NCI-H2171 treated with DMSO at 0.1 percent for 48 hours (cell line): ENCODE results near the gene TMEM131.
"Not testable (repeated sequence)": the region's sequence is repeated elsewhere in the genome, so short reads cannot be mapped to it uniquely, and the experiment has no call there.

Source experiments
- DNase-seq: peaks from one replicate; lab custom pipeline; 2025; lab: John Stamatoyannopoulos, UW

Gene TMEM131

DNA sequence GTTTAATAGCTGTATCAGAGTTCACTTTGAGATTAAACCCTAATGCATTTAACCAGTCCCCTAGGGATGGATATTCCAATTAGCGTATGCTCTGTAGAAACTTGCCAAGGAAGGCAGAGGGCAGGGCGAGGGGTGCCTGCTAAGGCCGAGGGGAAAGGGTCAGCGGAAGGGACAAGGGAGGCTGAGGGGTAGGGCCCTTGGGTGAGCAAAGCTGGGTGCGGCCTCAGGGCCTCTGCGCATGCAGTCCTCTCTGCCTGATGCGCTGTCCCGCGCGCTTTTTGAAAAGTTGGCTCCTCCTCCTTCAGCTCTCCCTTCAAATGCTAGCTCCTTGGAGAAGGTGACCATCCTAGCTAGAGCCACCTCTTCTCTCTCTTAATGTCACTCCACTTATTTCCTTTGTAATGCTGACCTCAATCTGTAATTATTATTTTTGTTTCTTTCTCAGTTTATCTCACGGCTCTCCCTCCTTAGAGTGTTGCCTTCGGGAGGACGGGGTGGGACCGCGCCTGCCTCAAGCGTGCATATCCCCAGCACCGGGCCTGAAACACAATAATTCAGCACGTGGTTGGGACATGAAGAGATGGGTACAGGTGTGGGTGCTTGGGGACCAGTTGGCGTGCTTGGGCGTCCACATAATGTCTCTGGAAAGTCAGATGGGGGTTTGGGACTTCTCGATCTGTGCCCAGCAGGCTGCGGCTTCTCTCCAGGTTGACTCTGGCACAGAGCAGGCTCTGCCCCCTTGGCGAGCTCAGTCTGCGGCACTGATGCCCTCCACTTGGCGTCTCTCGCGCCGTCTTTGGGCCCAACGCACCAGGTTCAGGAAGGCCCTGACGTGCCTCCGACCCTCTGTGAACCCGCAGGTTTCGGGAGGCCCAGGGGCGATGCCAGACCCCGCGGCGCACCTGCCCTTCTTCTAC lies 272.3 kb downstream of the TMEM131 start:
- DNase-seq: no peak

DNA sequence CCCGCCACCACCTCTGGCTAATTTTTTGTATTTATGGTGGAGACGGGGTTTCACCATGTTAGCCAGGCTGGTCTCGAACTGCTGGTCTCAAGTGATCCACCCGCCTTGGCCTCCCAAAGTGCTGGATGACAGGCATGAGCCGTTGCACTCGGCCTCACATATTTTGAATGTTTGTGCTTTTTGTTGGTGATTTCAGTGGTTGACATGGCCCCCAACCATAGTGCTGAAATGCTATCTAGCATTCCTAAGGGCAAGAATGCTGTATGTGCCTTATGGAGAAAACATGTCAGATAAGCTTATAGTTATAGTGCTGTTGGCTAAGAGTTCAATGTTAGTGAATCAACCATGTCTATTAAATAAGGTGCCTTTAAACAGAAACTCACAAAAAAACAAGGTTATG lies 273.5 kb downstream of the TMEM131 start:
- DNase-seq: no peak

- DNase-seq: no peak
These were observed 275.0 kb downstream of the TMEM131 start for GRCh38 chr2:97720746-97721145.

GRCh38 chr2:97719362-97720155 lies 276.2 kb downstream of the TMEM131 start:
- no peak for DNase-seq

- DNase-seq: no peak
These were observed 276.8 kb downstream of the TMEM131 start for GRCh38 chr2:97718942-97719341.

DNA sequence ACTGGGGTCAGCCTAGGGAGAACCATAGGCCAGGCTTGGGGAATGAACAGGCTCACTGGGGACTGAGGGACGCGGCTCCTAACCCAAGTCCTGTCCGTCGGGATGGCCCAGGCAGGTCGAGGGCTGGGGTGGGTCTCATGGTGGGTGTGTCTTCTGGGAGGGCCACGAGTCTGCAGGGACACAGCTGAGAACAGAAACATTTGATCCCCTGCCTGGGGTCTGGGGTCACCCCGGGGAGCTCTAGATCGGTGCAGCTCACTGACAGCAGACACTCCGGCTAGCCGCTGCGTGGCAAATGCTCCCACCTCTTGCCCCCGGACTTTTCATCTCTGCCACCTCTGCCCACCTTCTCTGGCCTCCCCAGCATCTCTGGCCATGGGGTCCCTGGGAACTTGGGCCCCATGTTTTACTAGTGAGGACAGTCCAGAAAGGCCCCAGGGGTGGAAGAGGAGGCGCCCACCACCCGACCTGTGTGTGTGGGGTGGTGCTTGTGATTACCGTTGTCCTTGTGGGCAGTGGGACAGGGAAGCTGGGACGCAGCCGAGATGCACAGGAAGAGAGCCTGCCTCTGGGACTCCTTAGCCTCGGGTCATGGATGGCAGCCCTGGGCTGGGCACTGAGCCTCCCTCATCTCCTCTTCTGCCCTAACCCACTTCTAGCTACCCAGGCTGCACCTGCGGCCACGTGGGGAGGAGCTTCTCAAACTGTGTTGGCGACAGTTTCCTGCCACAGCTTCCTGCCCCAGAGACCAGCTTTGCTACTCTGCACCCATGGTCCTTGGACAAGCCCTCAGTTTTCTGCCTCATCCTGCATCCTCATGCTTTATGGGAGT lies 277.5 kb downstream of the TMEM131 start:
- no peak for DNase-seq

DNA sequence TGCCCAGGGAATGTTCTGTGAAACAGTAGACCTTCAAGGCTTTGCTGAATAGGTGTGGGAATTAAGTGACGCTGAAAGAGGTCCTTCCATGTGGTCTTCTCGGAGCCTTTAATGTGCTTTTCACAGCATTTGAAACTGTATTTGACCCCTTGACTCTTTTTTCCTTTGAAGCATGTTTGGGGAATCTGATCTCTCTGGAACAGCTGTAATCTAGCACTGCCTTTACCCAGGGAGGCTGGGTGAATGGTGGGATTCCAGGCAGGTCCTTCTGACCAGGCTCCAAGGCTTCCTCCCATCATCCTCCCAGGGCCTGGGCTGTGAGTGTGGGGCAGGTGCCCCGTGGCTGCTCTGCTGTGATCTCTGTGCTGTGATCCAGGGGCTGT lies 278.1 kb downstream of the TMEM131 start:
- no peak for DNase-seq

- DNase-seq: no peak
These were observed 278.8 kb downstream of the TMEM131 start for GRCh38 chr2:97716695-97717612.

GRCh38 chr2:97715951-97716694 lies 279.6 kb downstream of the TMEM131 start:
- DNase-seq: no peak

- DNase-seq: no peak
These were observed 280.6 kb downstream of the TMEM131 start for GRCh38 chr2:97714950-97715652.

- DNase-seq: no peak
These were observed 281.4 kb downstream of the TMEM131 start for GRCh38 chr2:97714084-97714949.

GRCh38 chr2:97713296-97714083 lies 282.3 kb downstream of the TMEM131 start, which contains the start of gene ZAP70:
Gene ZAP70 (plus strand): TSS chr2:97713576. CDS start chr2:97724037, 10,461 bp downstream.
- no peak for DNase-seq

GRCh38 chr2:97712693-97713295 lies 283.0 kb downstream of the TMEM131 start:
- no peak for DNase-seq

DNA sequence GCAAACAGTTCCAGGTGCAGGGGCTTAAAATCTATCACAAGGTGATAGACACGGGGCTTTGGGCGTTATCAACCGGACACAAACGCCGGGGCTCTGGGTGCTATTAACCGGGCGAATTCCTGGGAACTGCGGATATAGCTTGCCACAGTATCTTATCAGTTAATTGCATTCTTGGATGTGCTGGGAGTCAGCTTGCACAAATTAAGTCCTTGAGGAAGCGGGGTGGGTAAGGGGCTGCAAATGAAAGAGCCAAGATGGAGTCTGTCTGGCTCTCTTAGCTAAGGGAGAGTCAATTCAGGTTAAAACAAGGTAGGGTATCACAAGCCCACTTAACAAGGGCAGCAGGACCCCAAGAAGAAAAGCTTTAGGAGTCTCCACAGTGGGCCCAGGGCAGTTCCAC lies 283.6 kb downstream of the TMEM131 start:
- DNase-seq: not testable (repeated sequence)

GRCh38 chr2:97711394-97711711 lies 284.4 kb downstream of the TMEM131 start:
- DNase-seq: no peak

DNA sequence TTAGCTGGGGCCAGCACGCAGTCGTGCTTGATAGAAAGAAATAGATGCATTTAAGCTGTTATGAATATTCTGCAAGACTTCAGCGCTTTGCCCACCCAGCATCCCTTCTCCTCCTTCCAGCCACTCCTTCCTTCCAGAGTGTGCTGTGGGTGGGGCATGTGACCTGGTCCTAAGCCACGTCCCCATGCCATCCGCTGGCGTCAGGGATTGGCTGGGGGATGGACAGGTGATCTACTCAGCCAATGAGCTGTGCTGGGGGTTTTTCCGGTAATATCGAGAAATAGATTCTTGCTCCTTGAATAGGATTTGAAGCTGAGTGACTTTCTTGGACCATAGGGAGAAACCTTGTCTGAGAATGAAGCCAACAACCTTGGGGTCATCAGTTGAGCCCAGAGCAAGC lies 287.1 kb downstream of the TMEM131 start:
- no peak for DNase-seq

GRCh38 chr2:97708048-97708380 lies 287.7 kb downstream of the TMEM131 start:
- no peak for DNase-seq
